Prostate gland (tissue), 2 donors: ENCODE results near the gene GRAMD1B.

Experiments
- CTCF ChIP-seq, 4 experiments: fragments of 200-600 bp in 2 of 4; fragments of 450-650 bp in 2 of 4; sonication (generic) in 2 of 4; IDR thresholded peaks; 1 replicate in 3 of 4; 2 replicates in 1 of 4; pipeline ENCODE4 v1.5.1; 2016 to 2019; ENCODE audit warnings: antibody characterized with exemption in 4 of 4, mild to moderate bottlenecking in 2 of 4, moderate library complexity in 2 of 4
- POLR2AphosphoS5 ChIP-seq: sonication (generic); formaldehyde crosslinking; IDR thresholded peaks from one replicate; pipeline ENCODE4 v1.6.1; 2017; ENCODE audit warnings: antibody characterized with exemption

- TF ChIP-seq CTCF (IDR thresholded peaks at IDR 0.05) (no peak), POLR2AphosphoS5 (no peak)
Measured at GRCh38 chr11:123518496-123519054, 88.5 kb downstream of the GRAMD1B start.
